Activated CD4-positive, alpha-beta T cell treated with anti-CD3 and anti-CD28 coated beads, Interleukin-2, amount 50 U/mL, for 24 hours (primary cell): ENCODE results near the gene ROBO1.
"Not testable (repeated sequence)": the region's sequence is repeated elsewhere in the genome, so short reads cannot be mapped to it uniquely, and the experiment has no call there.

Experiments used
- DNase-seq, 2 donors: peaks; one replicate each; pipeline ENCODE4 v3.0.0-alpha.2; 2020; ENCODE audit warnings: low read depth in 1 of 2, low spot score in 1 of 2

The ROBO1 gene

DNA sequence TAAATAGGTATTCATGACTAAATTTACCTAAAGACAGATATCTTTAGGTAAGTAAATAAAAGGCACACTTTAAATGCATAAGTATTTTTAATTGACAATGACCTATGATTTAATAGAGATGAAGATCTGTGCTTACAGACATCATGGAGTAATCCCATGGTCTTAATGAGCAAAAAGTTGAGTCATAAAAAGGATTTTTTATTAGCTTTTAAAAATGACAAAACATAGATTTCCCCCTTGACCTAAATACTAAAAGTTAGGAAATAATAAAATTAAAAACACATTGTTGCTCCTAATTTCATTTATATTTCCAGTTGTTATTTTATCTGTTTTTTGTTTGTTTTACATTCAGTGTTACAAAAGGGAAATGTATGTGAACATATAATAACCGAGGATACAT is 1005.7 kb downstream of the ROBO1 start:
- DNase-seq: no peak

- DNase-seq: no peak
Measured at GRCh38 chr3:78761126-78761525, 1006.7 kb downstream of the ROBO1 start.

- DNase-seq: no peak
Measured at GRCh38 chr3:78757731-78758130, 1010.1 kb downstream of the ROBO1 start.

GRCh38 chr3:78754066-78754743 is 1013.6 kb downstream of the ROBO1 start:
- DNase-seq: no peak

GRCh38 chr3:78751266-78751665 is 1016.5 kb downstream of the ROBO1 start:
- DNase-seq: no peak

DNA sequence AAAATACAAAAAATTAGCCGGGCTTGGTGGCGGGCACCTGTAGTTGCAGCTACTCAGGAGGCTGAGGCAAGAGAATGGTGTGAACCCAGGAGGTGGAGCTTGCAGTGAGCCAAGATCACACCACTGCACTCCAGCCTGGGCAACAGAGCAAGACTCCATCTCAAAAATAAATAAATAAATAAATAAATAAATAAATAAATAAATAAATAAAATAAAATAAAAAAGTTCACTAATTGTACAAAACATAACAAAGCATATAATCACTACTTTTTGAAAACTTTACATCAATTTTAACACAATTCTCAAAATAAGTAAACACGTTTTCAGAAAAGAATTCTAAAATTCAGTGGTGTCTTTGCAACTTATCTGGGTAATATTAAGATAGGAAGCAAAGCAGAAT is 1017.5 kb downstream of the ROBO1 start:
- not testable (repeated sequence) for DNase-seq

DNA sequence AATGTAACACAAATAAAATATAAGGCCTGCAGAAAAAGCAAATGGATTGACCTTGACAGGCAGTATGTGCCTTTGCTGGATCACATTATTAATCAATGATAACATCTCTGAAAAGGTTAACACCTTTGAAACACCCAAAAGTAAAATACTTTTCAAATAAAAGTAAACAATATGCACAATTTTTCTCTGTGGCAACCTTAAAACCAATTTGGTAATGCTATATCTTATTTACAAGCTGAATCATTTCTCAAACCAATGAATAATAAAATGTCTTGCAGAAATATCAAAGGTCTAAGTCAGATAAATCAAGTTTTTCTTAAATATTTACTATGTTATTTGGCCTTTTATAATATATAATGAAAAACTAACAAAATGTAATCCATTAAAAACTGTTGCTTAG is 1018.7 kb downstream of the ROBO1 start:
- DNase-seq: no peak

- no peak for DNase-seq
Measured at GRCh38 chr3:78745847-78746246, 1022.0 kb downstream of the ROBO1 start.

DNA sequence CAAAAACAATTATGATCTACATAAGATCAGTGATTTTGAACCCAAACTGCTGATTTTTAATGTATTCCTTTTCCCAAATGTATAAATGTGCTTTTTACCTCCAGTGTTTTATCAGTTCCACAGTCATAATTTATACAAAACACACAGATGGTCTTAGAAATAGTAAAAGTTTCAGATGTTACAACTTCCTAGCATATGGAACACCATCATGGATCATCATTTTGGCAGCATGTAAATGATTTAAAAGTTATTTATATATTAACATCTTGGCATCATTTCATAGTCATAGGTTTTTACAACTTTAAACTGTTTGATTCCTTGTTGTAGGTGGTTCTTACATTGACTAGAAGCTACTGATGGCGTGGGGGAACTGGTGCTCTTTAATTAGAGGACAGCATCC is 1025.3 kb downstream of the ROBO1 start:
- no peak for DNase-seq

DNA sequence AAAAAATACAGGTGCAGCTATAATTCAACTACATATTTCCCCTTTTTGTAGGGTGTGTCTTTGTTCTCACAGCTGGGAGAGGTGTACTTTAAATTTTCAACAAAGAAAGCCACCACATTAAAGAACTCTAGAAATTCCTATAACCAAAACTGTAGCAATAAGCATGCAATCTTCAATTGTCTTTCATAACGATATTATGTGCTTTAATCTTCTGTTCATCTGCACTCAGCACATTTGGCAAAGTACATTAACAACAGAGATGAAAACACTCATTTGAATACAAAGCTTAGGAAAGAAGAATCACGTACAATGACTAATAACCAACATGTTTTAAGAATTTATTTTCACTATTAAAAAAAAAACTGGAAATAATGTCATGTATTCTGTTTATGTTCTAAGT is 1025.8 kb downstream of the ROBO1 start:
- DNase-seq: no peak

DNA sequence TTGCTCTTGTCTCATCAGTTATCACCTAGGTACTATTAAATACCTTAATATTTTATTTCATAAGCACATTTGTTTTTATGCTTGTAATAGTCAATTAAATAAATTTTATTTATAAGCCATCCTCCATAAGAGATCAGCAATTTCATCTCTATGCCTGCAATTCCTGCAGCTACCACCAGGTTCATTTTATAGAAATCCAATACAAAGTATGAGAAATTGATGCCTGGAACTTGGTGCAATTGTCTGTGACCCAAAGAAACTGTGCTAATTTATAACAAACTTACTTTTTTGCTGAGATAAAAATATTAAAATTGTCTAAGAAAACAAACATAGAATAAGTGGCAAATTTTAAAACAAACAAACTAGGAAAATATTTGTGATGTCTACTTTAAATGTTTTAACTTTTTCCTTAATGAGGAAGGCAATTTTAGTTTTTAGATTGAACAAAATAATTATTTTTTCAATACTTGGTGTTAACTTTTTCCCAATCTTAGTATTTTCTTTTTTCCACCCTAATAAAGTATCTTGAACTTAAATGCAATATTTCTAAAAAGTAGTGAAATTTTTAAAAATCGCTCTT is 1026.6 kb downstream of the ROBO1 start:
- no peak for DNase-seq

DNA sequence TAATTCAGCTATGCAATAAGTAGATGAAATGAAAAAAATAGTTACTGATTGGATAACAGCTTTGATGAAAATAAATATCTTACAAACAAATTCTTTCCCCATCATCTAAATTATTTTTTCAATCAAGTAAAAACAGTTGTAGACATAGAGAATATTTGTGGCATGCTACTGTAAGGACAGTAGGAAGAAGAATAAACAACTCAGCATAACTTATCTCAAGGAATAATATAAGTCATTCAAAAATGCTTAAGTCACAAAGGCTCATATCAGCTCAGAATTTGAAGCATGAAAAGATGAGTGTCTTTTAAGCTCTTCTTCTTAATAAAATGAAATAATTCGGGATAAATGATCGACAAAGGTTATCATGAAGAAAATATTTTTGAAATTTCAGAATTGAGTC is 1029.0 kb downstream of the ROBO1 start:
- DNase-seq: no peak

DNA sequence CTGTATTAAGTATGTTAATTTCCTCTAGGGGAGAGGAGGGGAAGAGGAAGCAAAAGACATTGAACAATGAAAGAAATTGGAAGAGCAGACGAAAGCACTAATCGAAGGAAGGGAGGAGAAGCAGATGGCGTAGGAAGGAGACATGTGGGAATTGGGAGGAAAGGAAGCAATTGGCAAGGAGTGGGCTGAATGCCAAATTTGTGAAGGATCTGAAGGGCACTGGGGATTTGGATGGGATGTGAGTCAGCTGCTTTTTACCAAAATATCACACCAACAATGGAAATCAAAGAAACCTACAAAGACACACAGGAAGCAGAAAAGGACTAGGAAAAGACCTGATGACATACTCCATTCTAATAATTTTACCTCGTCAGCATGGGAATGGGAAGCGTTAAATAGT is 1029.8 kb downstream of the ROBO1 start:
- no peak for DNase-seq

GRCh38 chr3:78736863-78737262 is 1030.9 kb downstream of the ROBO1 start:
- no peak for DNase-seq

DNA sequence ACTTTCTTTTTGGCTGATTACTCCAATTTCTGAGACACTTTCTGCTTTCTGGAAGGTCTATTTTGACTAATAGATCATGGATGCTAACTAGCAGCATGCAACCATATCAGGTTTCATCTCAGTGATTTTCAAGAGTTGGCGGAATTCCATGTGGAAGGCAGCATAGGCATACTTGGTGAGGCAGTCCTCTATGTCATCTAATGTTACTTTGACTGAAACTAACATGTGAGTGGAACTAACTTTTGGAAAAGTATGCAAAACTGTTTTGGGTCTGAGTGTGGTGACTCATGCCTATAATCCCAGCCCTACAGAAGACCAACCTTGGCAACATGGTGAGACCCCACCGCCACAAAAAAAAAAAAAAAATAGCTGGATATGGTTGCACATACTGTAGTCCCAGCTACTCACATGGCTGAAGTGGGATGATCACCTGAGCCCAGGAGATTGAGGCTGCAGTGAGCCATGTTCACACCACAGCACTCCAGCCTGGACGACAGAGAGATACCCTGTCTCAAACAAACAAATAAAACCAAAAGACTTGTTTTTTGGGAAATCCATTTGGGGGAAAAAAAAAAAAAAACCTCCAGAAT is 1033.7 kb downstream of the ROBO1 start:
- no peak for DNase-seq

GRCh38 chr3:78732893-78733292 is 1034.9 kb downstream of the ROBO1 start:
- DNase-seq: no peak

DNA sequence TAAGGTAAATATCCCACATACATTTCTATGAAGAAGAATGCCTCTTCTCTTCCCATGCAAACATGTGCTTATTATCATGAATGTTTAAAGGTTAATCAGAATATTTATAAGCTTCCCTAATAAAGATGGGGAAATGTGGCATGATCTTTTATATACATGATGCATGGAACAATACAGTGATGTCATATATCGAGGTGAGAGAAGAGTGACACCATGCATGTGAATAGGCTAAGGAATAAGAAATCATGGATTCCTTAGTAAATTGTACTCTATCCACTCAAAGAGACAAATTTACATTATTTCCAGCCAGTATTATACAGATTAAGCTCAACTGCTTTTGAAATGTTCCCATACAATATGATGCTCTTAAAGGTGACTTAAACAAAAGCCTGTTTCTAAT is 1035.3 kb downstream of the ROBO1 start:
- DNase-seq: no peak

DNA sequence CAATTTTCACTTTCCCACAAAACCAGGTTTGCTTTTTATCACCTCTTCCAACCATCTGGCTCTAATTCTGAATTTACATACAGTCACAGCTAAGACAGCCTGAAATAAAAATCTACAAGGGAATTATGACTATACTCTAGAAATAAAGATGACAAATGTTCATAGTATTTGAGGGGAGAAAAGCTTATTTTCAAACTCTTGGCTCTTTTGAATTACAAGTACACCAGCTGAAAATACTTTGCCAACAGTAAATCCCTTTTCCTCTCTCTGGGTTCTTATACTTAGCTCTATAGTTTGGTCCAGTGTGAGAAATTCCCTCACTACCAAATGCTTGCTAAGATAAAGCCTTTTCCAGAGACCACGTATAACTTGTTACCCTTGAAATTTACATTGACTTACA is 1037.9 kb downstream of the ROBO1 start:
- no peak for DNase-seq

DNA sequence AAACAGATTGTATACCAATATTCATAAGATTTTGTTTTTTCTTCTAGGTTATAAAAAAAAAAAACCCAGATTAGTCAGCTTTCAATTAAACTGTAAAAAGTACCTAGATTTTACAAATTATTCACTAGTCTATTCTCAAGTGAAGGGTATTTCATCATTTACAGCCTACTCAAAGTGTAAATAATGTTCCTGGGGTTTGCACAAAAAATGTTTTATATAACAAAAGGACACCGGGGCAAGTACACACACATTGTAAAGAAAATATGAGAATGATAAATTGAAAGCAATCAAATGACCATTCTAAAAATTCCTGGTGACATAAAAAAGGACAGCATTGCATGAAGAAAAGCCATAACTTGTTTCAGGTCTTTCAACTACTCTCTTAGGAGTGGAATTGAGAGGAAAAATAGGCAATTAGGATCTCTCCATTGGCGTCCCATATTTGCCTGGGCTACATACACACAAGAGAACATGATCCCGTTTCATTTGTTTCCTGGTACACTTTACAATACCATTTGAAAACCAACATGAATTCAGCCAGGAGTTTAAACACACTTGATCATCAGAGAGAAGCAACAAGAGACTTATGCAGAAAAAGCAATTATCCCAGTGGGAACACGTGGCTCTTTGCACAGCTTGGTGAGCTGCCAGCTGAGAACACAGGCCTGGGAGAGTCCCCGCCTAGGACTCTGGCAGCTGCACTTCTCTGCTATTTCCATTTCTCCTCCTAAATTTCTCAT is 1039.2 kb downstream of the ROBO1 start:
- DNase-seq: no peak

DNA sequence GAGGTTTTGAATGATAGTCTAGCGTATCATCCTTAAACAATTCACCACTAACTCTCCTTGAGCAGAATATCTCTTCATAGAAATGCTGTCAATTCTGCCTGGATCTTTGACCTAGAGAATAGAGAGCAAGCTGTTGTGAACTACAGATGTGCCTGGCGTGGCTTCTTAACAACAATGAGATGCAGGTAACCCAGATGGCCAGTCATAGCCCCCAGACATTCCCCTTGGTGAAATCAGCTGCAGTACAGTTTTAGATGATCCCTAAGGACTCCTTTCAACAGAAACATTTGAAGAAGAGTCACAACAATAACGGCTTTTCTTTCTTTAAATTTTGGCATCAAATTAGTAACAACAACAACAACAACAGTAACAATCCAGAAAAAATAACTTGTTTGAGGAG is 1041.3 kb downstream of the ROBO1 start:
- DNase-seq: no peak

- no peak for DNase-seq
Measured at GRCh38 chr3:78725703-78726246, 1042.0 kb downstream of the ROBO1 start.

DNA sequence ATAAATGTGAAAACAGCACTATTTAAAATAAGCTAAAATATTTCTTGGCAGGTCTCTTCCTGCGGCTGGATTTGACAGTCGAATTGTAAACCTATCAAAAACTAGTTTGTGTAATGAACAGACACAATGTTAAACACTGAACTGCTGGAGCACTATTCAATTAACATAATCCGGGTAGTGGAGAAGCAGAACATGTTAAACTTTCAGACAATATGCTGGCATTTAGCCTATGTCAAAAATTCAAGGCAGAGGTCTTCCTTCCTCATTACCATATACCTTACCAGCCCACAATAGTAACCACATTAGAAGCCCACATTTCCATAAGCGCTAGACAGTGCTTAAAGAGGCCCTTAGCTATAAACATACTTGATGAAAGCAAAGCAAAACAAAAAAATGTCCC is 1042.9 kb downstream of the ROBO1 start:
- DNase-seq: no peak
